Stimulated activated CD8-positive, alpha-beta memory T cell treated with anti-CD3 and anti-CD28 coated beads, Interleukin-7, amount 100 ng/mL, for 4 hours (primary cell): ENCODE measurements around the gene ASPRV1.
"Not testable (repeated sequence)": the region's sequence is repeated elsewhere in the genome, so short reads cannot be mapped to it uniquely, and the experiment has no call there.

Experiments used
- DNase-seq, 2 donors: peaks; one replicate each; pipeline ENCODE4 v3.0.0-alpha.2; 2020; ENCODE audit warnings: low read depth in 2 of 2

The ASPRV1 gene

DNA sequence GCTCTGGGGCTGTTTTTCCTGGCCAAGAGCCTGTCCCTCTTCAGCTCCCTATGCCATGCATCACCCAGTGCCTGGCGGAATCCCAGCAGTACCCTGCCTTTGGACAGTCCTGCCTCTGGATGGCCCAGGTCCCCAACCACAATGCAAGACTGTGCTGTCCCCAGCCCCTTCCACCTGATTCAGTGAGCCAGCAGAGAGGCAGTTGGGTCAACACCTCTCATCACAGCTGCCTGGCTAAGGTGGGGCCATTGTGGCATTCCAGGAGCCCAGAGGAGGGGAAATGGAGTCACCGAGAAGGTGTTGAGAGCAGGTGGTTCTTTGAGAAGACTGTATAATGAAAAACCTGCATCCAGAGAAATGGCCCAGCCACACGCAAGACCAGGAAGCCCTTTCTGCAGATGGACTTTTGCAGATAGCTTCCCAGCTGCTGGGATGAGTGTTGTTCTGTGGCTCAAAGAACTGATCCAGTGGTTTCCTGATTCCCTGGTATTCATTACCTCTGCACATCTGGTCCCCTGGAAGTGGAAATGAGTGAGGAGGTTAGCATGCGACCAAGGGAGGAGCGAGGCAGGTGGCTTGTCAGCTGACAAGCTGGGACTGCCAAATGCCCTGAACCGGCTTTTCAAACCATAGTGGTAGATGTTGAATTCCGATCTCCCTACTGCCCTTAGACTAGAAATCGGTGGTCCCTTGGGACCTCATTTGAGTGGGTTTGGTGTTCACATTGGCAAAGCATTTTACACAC lies 1.7 kb upstream of the ASPRV1 start:
- DNase-seq, result no peak

DNA sequence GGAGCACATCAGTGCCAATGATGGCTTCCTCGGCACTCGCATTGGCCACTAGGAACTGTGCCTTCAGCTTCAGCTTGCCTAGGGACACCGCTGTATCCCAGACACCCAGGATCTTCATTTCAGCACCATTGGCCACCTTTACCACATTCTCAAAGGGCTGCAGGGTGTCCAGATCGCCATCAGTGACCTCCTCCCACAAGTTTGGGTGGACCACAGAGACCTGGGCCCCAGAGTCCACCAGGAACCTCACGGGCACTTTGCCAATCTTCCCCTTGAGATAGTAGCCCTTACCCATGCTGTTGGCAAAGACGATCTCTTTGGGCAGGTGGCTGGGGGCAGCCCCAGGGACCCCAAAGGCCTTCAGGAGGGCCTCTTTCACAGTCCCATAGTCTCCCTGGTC lies 610 bp downstream of the ASPRV1 start:
- no peak for DNase-seq

DNA sequence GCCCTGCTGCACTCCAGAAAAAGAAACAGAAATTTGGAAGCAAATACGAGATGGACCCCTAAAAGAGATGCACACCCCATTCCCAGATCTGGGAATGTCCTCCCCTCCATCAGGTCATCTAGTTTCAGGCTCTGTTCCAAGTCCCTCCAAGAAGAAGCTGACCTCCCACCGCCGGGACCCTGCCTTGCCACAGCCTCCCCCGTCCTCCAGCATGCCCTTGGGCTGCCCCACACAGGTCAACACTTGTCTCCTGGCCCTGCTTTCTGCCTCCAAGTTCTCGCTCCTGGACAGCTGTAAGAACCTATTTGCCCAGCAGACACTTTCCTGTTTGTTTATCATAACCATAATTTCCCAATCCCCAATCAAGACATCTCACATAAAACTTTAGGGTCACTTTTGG lies 2.0 kb downstream of the ASPRV1 start:
- no peak for DNase-seq

DNA sequence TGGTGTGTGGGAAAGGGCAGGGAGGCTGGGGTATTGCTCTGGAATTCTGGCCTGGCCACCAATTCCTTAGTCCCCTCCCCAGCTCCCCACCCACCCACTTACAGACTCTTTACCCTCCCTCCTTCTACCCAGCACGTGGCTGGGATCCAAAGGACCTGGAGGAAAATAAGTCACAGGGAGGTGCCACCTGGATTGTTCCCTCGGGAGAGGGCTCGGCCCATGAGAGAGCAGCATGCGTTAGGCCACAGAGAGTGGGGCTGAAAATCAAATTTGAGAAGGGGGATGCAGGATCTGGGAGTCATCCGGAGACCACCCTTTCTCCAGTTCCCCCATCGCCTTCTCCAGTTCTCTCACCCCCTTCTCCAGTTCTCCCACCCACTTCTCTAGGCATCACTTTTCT lies 3.0 kb downstream of the ASPRV1 start:
- DNase-seq, result no peak

DNA sequence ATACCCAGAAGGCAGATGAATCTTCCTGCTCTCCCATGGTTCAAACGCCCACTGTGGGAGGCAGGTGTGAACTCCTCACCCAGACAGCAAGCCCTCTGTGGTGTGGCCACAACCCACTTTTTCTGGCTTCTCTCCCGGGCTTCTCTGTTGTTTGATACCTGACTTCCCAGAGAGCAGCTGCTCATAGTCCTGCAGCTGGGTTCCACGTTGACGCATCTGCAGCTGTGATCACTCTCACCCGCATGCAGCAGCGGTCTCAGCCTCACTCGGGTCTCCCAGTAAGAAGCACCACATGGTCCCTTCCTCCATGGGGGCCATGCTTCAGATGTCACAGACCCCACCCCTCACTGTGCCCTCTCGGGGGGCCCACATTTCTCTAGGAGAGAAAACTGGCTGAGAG lies 3.5 kb downstream of the ASPRV1 start:
- no peak for DNase-seq

DNA sequence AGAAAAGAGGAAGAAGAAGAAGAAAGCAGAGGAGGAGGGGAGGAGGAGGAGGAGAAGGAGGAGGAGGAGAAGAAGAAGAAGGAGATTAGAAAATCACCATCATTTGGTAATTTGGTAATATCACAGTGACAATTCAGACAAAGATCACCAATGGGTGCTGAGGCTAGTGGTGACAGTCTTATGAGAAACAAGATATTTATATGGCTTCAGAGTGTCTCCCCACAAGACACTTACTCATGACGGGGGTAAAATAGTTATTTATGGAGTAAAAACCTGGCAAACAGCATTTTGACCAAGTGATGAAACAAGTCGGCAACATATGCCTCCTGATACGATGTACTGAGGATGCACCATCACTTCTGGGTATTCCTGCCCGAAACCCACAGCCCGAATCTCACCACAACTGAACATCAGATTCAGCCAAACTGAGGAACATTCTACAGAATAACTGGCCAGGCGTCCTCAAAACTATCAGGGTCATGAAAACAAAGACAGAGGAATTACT lies 4.9 kb downstream of the ASPRV1 start:
- no peak for DNase-seq

DNA sequence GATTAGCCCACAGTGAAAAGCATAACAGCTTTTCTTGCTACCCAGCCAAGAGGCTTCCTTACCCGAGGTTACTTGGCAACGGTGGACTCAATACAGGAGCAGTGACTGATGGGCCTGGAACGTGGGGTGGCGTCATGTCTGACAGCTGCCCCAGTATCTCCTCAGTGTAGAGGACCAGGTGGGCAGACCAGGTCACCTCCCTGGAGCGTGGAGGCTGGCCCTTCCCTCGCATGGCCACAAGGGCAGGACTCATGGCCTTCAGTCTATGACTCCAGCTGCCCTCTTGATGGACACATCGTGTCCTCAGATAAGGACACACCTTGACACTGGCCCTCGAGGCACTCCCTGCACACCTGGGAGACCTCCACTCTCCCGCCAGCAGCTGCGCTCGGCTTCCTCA lies 6.4 kb downstream of the ASPRV1 start:
- no peak for DNase-seq

DNA sequence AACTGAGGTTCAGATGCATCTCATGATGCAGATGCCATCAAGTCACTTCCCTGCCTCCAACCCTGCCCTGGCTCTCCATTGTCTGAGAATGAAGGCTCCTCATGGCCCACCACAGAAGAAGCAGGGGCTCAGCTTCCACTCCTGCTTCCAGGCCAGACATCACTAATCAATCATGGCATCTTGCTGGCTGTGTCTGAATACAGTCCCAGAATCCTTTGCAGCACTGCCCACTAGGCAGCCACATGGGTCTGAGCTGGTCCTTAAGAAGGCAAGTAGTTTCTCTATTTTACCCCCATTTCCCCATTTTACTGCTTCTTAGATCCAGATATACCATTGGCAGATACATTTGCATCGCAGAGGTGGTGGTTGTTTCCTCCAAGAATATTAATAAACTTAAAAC lies 7.3 kb downstream of the ASPRV1 start:
- no peak for DNase-seq

DNA sequence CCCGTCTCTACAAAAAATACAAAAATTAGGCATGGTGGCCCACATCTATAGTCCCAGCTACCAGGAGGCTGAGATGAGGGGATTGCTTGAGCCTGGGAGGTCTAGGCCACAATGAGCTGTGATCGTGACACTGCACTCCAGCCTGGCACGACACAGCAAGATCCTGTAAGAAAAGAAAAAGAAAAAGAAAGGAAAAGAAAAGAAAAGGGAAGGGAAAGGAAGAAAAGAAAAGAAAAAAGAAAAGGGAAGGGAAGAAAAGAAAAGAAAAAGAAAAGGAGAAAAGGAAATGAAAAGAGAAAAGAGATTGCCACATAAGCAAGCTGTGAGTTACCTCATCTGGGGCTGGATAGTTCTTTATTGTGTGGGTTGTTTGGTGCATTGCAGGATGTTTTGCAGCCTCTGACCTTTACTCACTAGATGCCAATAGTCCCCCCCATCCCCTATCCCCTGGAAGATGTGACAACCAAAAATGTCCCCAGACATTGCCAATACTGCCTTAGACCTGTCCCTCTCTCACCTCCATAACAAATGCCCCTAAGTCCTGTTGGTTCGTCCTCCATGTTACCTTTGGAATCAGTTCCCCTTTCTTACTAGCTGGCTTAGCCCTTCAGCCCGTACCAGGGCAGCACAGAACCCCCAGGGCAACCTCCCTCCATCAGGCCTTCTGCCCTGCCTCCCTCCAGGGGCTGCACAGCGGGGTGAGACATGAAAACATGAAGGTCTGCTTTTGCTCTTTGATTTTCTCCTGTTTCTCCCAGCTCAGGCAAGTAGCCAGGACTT lies 8.9 kb downstream of the ASPRV1 start:
- no peak for DNase-seq

DNA sequence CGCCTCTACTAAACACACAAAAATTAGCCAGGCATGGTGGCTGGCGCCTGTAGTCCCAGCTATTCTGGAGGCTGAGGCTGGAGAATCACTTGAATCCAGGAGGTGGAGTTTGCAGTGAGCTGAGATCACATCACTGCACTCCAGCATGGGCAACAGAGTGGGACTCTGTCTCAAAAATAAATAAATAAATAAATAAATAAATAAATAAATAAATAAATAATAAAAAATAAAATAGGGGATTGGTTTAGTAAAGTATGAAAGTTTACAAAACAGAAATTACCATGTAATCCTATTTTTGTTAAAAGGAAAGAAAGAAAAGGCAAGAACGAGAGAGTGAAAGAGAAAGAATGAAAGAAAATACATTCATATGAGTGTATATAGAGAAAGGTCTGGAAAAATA lies 10.8 kb downstream of the ASPRV1 start:
- DNase-seq, result not testable (repeated sequence)

DNA sequence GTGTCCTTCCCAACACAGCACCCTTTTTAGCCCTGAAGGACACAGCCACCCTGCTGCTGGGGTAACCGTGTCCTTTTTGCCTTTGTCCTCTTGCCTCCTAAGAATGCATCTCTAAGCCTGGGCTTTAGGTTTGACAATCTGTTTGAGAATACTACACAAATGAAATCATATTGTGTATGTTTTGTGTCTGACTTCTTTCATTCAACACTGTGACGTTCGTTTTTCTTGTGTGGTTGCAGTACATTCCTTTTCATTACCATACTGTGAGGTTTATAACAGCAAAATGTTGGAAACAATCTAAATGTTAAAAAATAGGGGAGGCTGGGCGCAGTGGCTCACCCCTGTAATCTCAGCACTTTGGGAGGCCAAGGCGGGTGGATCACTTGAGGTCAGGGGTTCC lies 11.2 kb downstream of the ASPRV1 start:
- DNase-seq, result no peak

DNA sequence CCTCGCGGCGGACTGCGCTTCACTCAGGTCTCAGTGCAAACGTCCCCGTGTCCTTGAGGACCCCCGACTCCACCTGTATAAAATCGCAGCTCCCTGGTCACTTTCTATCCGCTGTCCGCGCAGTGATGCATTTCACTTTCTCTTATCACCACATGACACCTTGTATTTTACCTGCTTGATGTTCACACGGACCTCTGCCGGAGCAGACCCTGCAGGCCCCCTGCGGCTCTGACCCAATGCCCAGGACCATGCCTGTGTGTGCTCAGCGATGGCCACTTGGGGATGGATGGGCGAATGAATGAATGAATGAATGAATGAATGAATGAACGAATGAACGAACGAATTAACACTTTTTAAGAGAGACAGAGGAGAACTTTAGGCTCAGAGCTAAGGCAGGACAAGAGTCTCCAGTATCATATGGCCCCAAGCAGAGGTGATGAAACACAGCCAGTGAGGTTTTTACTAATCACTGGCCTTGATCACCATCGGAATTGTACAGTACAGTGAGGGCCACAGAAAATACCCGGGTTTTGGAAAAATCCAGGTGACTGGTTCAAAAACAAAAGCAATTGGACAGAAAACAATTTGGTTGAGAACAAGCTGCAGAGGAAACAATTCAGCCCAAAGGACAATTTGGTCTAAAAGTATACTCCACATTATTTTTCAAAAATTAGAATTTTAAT lies 12.3 kb downstream of the ASPRV1 start:
- DNase-seq, result no peak

DNA sequence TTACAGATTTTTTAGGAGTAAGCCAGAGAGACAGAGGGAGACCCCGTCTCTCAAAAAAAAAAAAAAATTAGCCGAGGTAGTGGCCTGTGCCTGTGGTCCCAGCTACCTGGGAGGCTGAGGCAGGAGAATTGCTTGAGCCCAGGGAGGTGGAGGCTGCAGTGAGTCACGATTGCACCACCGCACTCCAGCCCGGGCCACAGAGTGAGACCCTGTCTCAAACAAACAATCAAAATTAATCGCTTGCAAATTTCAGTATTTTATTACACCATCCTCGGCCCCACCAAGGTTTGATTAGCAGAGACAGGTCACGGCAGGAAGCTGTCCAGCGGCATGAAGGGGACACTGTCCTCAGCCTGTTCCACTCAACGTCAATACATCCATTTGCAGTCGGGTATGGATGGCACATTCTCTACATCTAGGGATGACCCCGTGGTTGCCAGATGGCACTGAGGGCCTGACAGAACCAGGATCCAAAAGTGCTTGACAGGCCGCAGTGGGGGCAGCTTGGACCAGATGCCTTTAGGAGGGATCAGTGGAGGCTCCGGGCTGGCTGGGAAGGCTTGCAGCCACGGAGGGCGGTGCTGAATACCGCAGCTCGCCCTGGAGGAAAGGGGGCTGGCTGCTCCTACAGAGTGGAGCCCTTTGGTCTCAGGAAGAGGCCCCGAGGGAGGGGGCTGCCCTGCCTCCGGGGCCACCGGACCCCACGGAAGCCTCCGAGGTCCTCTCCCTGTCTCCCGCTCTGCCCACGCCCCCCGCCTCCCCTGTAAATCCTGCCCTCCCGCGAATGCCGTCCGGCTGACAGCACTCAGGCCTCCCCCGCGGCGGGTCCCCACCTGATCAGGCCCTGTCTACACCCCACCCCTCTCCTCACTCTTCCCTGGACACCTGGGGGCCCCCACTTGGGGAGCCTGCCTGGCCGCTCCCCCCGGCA lies 13.1 kb downstream of the ASPRV1 start:
- no peak for DNase-seq

DNA sequence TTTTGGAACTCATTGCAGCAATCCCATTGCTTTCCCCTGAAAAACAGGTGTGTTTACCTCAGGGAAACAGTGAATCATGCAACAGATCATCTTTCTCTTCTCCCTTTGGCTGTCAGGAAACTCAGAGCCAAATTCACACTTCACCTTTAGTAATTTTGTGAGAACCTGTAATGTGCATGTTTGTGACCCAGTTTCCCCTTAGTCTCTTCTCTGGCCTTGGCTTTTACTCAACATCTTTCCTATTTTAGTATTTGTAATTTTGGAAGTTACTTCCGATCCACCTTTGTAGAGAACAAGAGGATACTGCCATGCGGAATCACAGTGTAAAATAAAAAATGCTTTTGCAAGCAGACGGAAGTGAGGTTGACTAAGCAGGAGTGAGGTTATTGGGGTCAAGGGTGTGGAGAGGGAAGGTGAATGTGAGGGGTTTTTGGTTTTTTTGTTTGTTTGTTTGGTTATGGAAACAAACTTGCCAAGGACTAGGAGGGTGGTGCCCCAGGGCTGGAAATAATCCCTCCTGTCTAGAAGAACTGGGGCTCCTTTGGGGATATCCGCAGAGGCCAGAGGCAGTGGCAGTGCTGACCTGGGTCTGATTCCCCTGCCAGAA lies 14.0 kb downstream of the ASPRV1 start:
- DNase-seq, result no peak

DNA sequence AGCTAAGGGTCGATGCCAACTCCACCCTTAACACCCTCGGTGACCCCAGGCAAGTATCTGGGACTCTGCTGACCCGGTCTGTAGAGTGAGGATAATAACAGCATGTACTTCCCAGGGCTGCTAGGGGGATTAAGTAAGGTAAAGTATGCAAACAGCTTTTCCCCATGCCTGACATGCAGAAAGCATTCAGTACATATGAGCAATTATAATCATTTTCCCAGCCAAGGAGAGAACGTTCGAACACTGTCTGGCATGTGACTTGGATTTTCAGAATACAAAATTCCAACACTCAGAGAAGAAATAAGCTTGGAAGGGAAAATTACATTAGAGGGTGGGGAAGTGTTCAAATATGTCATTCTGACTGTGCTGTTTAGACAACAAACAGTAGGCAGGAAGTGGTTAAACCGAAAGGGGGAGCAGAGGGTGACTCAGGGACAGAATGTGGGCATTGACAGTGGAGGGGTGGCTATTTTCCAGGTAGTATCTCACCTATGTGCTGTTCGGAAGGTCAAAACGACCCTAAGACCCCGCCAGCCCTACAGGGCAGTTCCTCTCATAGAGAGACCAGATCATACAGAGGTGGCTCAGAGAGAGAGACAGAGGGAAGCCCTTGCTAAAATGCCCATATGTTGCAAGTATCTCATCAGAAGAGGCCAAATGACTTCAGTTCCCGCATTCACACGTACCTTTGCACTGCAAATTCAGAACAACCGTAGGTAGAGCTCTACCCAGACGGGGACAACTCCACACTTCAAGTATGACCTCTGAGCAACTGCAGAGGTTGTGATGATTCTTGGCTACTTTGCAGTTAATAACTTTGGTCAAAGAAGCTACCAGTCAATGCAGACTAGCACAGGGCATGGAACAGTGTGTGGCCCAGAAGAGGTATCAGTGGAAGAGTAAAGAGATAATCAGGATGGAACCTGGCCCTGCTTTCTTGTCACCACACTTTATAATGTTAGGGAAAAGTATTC lies 14.8 kb downstream of the ASPRV1 start:
- DNase-seq, result peak; percentile 31 to 43

DNA sequence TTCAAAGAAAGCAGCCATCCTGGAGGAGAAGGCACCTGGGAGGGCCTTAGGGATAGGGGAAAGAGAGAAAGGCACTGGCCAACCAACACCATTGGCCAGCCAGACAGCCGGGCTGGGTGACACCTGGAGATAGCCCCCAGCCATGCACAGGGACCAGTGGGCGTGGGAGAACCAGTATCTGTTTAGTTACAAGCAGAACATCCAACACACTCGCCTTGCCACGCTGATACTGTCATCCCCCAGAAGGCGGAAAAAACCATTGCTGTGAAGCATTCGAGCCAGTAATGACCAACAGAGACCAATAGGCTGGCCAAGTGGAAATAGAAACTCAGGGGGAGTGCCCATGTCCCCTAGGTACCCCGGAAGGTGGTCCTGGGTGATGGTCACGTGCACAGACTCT lies 15.5 kb downstream of the ASPRV1 start:
- no peak for DNase-seq

DNA sequence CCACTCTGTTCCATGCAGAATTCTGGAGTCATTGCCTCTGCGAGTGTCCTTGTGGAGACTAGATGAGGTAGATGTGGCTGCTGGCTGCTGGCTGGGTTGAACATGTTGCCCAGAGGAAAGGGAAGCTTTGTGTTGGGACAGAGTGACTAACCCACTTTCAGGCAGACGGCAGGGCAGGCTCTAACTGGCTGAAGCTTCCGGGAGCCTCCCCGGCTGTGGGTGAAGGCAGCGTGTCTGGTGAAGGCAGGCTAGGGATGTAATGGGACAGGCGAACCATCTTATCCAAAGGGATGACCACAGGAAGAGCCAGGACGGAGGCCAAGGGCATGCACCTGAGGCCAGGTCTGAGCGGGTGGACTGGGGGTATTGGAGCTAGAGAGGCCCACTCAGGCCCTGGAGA lies 16.0 kb downstream of the ASPRV1 start:
- DNase-seq, result no peak

DNA sequence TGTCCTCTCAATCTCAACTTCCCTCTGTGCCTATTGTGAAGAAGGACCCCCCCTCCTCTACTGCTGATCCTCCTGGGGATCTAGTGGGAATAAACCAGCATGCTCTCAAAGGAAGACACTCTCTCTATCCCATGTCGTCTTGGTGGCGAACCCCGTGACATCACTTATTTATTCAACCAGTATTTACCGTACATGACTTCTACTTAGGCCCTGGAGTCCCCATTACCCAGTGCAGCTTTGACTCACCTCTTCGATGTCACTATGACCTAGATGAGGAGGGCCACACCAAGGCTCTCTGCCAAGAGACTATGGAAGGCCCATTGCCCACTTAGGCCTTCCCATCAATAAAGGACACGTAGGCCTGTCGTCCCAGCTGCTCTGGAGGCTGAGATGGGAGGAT lies 16.7 kb downstream of the ASPRV1 start:
- no peak for DNase-seq

DNA sequence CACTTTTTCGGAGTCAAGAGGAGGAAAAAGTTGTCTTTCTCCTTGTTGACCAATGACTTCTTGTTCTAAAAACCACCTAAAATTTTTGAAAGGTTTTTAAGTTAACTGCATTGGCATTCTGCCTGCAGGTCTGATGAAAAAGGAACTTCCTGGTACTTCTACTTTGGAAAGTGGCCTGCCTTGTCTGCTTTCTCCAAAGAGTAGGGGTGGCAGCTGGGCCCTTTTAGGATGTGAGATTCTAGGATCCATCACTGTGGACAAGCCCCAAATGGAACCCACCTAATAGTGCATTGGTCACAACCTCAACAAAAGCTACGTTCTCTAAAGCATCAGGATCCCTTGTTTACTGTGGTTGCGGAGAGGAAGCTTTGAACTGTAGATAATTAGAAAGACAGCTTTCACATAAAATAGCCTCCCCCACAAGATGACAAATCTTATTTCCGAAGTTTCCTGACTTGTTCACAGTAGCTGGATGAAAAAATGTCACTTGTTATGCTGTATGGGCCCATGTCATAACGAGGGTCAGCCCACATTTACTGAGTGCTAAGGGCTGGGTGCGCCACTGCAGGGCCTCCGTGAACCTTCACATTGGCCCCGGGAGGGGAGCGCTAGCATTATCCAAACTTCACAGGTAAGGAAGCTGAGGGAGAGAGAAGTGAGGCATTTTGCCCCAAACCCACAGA lies 17.4 kb downstream of the ASPRV1 start:
- DNase-seq, result no peak
